A549 (cell line): ENCODE data around the gene FADS1.

Experiments
- POLR2A ChIP-seq: IDR thresholded peaks from 2 replicates; pipeline ENCODE4 v1.6.1; 2012; ENCODE audit warnings: mild to moderate bottlenecking, low read length
- ZFP36 ChIP-seq: fragments of 450-650 bp; IDR thresholded peaks from 2 replicates; pipeline ENCODE4 v1.6.1; 2014; ENCODE audit warnings: borderline replicate concordance; ENCODE audit not compliant: partially characterized antibody

DNA sequence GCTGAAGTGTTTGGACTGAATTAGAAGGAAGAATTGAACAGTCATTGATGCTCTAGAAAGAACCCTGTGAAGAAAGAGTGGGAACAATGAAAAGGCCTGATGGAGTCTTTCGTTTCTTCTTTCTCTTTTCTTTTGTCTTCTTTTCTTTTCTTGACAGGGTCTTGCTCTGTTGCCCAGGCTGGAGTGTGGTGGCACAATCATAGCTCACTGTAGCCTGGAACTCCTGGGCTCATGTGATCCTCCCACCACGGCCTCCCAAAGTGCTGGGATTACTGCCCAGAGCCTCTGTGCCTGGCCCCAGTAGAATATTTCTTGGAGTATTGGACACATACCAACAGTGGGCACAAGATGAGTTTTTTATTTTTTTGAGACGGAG lies 23.0 kb downstream of the FADS1 start:
- TF ChIP-seq POLR2A, result no peak
- TF ChIP-seq ZFP36, result no peak
